Measurements from ENCODE around the gene ARL16.

ARL16 gene

GRCh38 chr17:81666342-81667191 lies 17.0 kb downstream of the ARL16 start, which contains the start of the genes CCDC137 and OXLD1:
Gene CCDC137 (plus strand): TSS chr17:81666737. CDS start chr17:81666767, 30 bp downstream.
Gene OXLD1 (minus strand): TSS chr17:81666605. CDS start chr17:81666577, 28 bp downstream.
- peak; percentile 88 for DNase-seq (ENCODE audit: low read depth)

- no peak for DNase-seq (ENCODE audit: low read depth)
Observed at GRCh38 chr17:81666092-81666341, 17.6 kb downstream of the ARL16 start.

- no peak for DNase-seq (ENCODE audit: low read depth)
Observed at GRCh38 chr17:81665205-81666091, 18.1 kb downstream of the ARL16 start.

- DNase-seq (ENCODE audit: low read depth) = no peak
Observed at GRCh38 chr17:81664051-81664470, 19.5 kb downstream of the ARL16 start.

- DNase-seq (ENCODE audit: low read depth) = no peak
Observed at GRCh38 chr17:81662002-81662401, 21.6 kb downstream of the ARL16 start.

GRCh38 chr17:81660441-81660840 lies 23.2 kb downstream of the ARL16 start:
- DNase-seq (ENCODE audit: low read depth) = no peak

GRCh38 chr17:81659038-81659437 lies 24.6 kb downstream of the ARL16 start:
- no peak for DNase-seq (ENCODE audit: low read depth)

GRCh38 chr17:81656835-81657234 lies 26.8 kb downstream of the ARL16 start:
- DNase-seq (ENCODE audit: low read depth) = no peak

GRCh38 chr17:81656118-81656743 lies 27.4 kb downstream of the ARL16 start, which contains the start of gene PDE6G:
Gene PDE6G (minus strand): TSS chr17:81656542. CDS start chr17:81653305, 3,237 bp downstream.
- DNase-seq (ENCODE audit: low read depth) = no peak

- no peak for DNase-seq (ENCODE audit: low read depth)
Observed at GRCh38 chr17:81655378-81656117, 28.0 kb downstream of the ARL16 start.

GRCh38 chr17:81652906-81653771 lies 30.5 kb downstream of the ARL16 start:
- DNase-seq (ENCODE audit: low read depth) = no peak

- no peak for DNase-seq (ENCODE audit: low read depth)
Observed at GRCh38 chr17:81651692-81652091, 31.9 kb downstream of the ARL16 start.

GRCh38 chr17:81650951-81651350 lies 32.6 kb downstream of the ARL16 start:
- no peak for DNase-seq (ENCODE audit: low read depth)

GRCh38 chr17:81648707-81649085 lies 34.9 kb downstream of the ARL16 start:
- DNase-seq (ENCODE audit: low read depth) = no peak

GRCh38 chr17:81648013-81648706 lies 35.4 kb downstream of the ARL16 start:
- no peak for DNase-seq (ENCODE audit: low read depth)

- no peak for DNase-seq (ENCODE audit: low read depth)
Observed at GRCh38 chr17:81647640-81648012, 36.0 kb downstream of the ARL16 start.

- DNase-seq (ENCODE audit: low read depth) = no peak
Observed at GRCh38 chr17:81646869-81647600, 36.6 kb downstream of the ARL16 start.

- no peak for DNase-seq (ENCODE audit: low read depth)
Observed at GRCh38 chr17:81644976-81645952, 38.3 kb downstream of the ARL16 start.
